Mucosa of descending colon (tissue), 3 donors: ENCODE data around the gene MPHOSPH9. TPM values are rescaled to one million over a fixed set of nuclear protein-coding genes. Genes with fewer than 3 reads are reported as not detected.

Experiments used
- ATAC-seq: fragments of 200-7000 bp; cut with Tn5 transposase; one replicate; pipeline ENCODE4 v1.9.1; 2020; ENCODE audit warnings: mild to moderate bottlenecking, moderate library complexity
- DNase-seq, 3 donors: peaks; one replicate each; pipeline ENCODE4 v3.0.0-alpha.2; 2020
- H3K36me3 ChIP-seq: fragments of 200-600 bp; one replicate; pipeline ENCODE4 v1.8.0; 2021; ENCODE audit warnings: low read depth, mild to moderate bottlenecking
- H3K4me1 ChIP-seq: fragments of 200-600 bp; one replicate; pipeline ENCODE4 v1.8.0; 2021; ENCODE audit warnings: low read depth, mild to moderate bottlenecking
- H3K4me3 ChIP-seq: fragments of 200-600 bp; one replicate; pipeline ENCODE4 v1.8.0; 2021; ENCODE audit warnings: mild to moderate bottlenecking
- H3K9me3 ChIP-seq: fragments of 200-600 bp; one replicate; pipeline ENCODE4 v1.8.0; 2021; ENCODE audit warnings: mild to moderate bottlenecking
- CTCF ChIP-seq: fragments of 200-600 bp; IDR thresholded peaks from one replicate; pipeline ENCODE4 v1.8.0; 2022; ENCODE audit warnings: antibody characterized with exemption, mild to moderate bottlenecking
- intact Hi-C, 2 donors: fragments of 100-400 bp; cut with DNase I in 1 of 2; cut with micrococcal nuclease in 1 of 2; formaldehyde crosslinking; loops; one replicate each; pipeline versions ENCODE4 v1.11.0 to v1.11.1; 2022; cut with DNase I, micrococcal nuclease
- long read RNA-seq, 2 donors: library from polyadenylated mRNA; unstranded; transcript quantifications; one replicate each; pipeline ENCODE4 v2.0.0, GENCODE V29; 2019 to 2021
- total RNA-seq, 3 donors: library from RNA; stranded (reverse); fragmentation: NEBNext Ultra II Directional in 2 of 3; extraction: Animal tissue kit (Norgen Biotek cat#: 25700) in 2 of 3; gene quantifications; one replicate each; pipeline versions ENCODE4 v1.2.1 to v1.2.4, GENCODE V29; 2021 to 2023
- donor health status: DM: no; HTN: no; CAD: no; lungs with moderate emphysema.
- donor health status: DM: no; HTN: no; CAD: no.
- donor health status: DM: no; HTN: yes; CAD: no.

Gene MPHOSPH9
- 10 to 100 TPM; 19.6 to 28.7 (median 19.8) TPM for total RNA-seq
- long read RNA-seq, donor 1, partial matches to known transcripts = 2 of 5 reads
- long read RNA-seq, donor 1, other reads (novel, unspliced or antisense) = 3 of 5 reads
- long read RNA-seq, donor 2, partial matches to known transcripts = 1 of 2 reads
- long read RNA-seq, donor 2, other reads (novel, unspliced or antisense) = 1 of 2 reads

- peak; percentile 98 to 99 (median 98) for DNase-seq
- peaks cover 4% of the 10 kb centered on the region for H3K36me3 ChIP-seq
- ATAC-seq = peak; percentile 98
- no peaks in the 10 kb centered on the region for H3K9me3 ChIP-seq
- intact Hi-C loops = loop anchor here in 1 of 2 donors (10.0 kb wide), 2 partner anchors 188 to 368 kb away; no protein-coding TSS in a partner anchor
- TF ChIP-seq CTCF = peak; percentile 8
- peaks cover 20% of the 10 kb centered on the region for H3K4me1 ChIP-seq
- peak within 1 kb of the TSS; percentile 58 for H3K4me3 ChIP-seq
Measured at GRCh38 chr12:123232807-123233504, at the start of gene MPHOSPH9, which contains the start of gene MTRFR. MPHOSPH9 (minus strand) TSS chr12:123233141; CDS start chr12:123230364, 2,777 bp downstream. MTRFR (plus strand) TSS chr12:123233436; CDS start chr12:123253675, 20,239 bp downstream.

GRCh38 chr12:123282111-123282510 lies 49.2 kb upstream of the MPHOSPH9 start:
- intact Hi-C loops = no loop called here
- no peak for TF ChIP-seq CTCF
- Histone ChIP-seq H3K4me1 (no peaks in the 10 kb centered on the region), H3K9me3 (no peaks in the 10 kb centered on the region), H3K4me3 (no peak overlapping the region), H3K36me3 (no peaks in the 10 kb centered on the region)
- DNase-seq (no peak), ATAC-seq (no peak)

GRCh38 chr12:123280971-123281370 lies 48.0 kb upstream of the MPHOSPH9 start:
- ATAC-seq = no peak
- H3K4me3 ChIP-seq = no peak overlapping the region
- no peaks in the 10 kb centered on the region for H3K36me3 ChIP-seq
- intact Hi-C loops = no loop called here
- no peaks in the 10 kb centered on the region for H3K4me1 ChIP-seq
- TF ChIP-seq CTCF = no peak
- H3K9me3 ChIP-seq = no peaks in the 10 kb centered on the region
- no peak for DNase-seq

GRCh38 chr12:123278101-123278627 lies 45.2 kb upstream of the MPHOSPH9 start:
- no peak for DNase-seq
- Histone ChIP-seq H3K36me3 (no peaks in the 10 kb centered on the region), H3K9me3 (no peaks in the 10 kb centered on the region), H3K4me3 (no peak overlapping the region), H3K4me1 (no peaks in the 10 kb centered on the region)
- intact Hi-C loops = no loop called here
- TF ChIP-seq CTCF = no peak
- peak; percentile 7 for ATAC-seq

GRCh38 chr12:123273166-123273565 lies 40.2 kb upstream of the MPHOSPH9 start:
- Histone ChIP-seq H3K4me3 (no peak overlapping the region), H3K9me3 (no peaks in the 10 kb centered on the region), H3K36me3 (no peaks in the 10 kb centered on the region), H3K4me1 (peaks cover 6% of the 10 kb centered on the region)
- DNase-seq (no peak), ATAC-seq (no peak)
- TF ChIP-seq CTCF = no peak
- intact Hi-C loops = no loop called here
